GM23338 (cell line): ENCODE results near the gene RPL32. TPM values are rescaled to one million over a fixed set of nuclear protein-coding genes. Genes with fewer than 3 reads are reported as not detected.
A peak's percentile ranks its signal among the peaks of the same experiment; 100 is the strongest.

Source experiments
- ATAC-seq: fragments of 200-7000 bp; cut with Tn5 transposase; 3 replicates; pipeline ENCODE4 v1.9.1; 2020
- DNase-seq: peaks from one replicate; pipeline ENCODE4 v3.0.0-alpha.2; 2015; ENCODE audit warnings: low spot score
- H2AFZ ChIP-seq: fragments of 200-600 bp; sonication (generic); 2 replicates; pipeline ENCODE4 v1.8.0; 2016; ENCODE audit warnings: antibody characterized with exemption, mild to moderate bottlenecking, moderate library complexity
- H3F3A ChIP-seq: fragments of 200-600 bp; sonication (generic); replicated peaks from 2 replicates; pipeline ENCODE4 v1.8.0; 2017; ENCODE audit warnings: antibody characterized with exemption, mixed run types, low read depth
- H3K27ac ChIP-seq: fragments of 200-600 bp; sonication (generic); 2 replicates; pipeline ENCODE4 v1.6.1; 2016; ENCODE audit warnings: low read depth
- H3K27me3 ChIP-seq: fragments of 200-600 bp; sonication (generic); 2 replicates; pipeline ENCODE4 v1.8.0; 2016; ENCODE audit warnings: mild to moderate bottlenecking, mixed run types, moderate library complexity; ENCODE audit not compliant: insufficient read depth
- H3K36me3 ChIP-seq: fragments of 200-600 bp; sonication (generic); 2 replicates; pipeline ENCODE4 v1.8.0; 2016; ENCODE audit warnings: mild to moderate bottlenecking; ENCODE audit not compliant: insufficient read depth
- H3K4me1 ChIP-seq: fragments of 200-600 bp; sonication (generic); 2 replicates; pipeline ENCODE4 v1.8.0; 2016; ENCODE audit warnings: mild to moderate bottlenecking, moderate library complexity; ENCODE audit not compliant: insufficient read depth
- H3K4me2 ChIP-seq: fragments of 200-600 bp; sonication (generic); 2 replicates; pipeline ENCODE4 v1.7.1; 2017; ENCODE audit warnings: mixed run types
- H3K4me3 ChIP-seq: fragments of 200-600 bp; sonication (generic); 2 replicates; pipeline ENCODE4 v1.6.1; 2016; ENCODE audit warnings: mixed run types
- H3K79me2 ChIP-seq: fragments of 200-600 bp; sonication (generic); replicated peaks from 2 replicates; pipeline ENCODE4 v1.8.0; 2017; ENCODE audit warnings: mild to moderate bottlenecking; ENCODE audit not compliant: insufficient read depth
- H3K9me2 ChIP-seq: fragments of 200-600 bp; sonication (generic); 2 replicates; pipeline ENCODE4 v1.8.0; 2017; ENCODE audit not compliant: insufficient read depth
- H4K20me1 ChIP-seq: fragments of 200-600 bp; sonication (generic); replicated peaks from 2 replicates; pipeline ENCODE4 v1.8.0; 2017; ENCODE audit warnings: mild to moderate bottlenecking; ENCODE audit not compliant: insufficient read depth
- H3K27ac Mint-ChIP-seq: 2 replicates; pipeline ENCODE4 v1.8.0; 2020; ENCODE audit warnings: inconsistent platforms, mild to moderate bottlenecking, moderate library complexity, mixed read lengths
- H3K27me3 Mint-ChIP-seq: 3 replicates; pipeline ENCODE4 v1.8.0; 2022; ENCODE audit warnings: low read depth, mild to moderate bottlenecking, moderate library complexity, mixed read lengths, inconsistent platforms; ENCODE audit not compliant: insufficient read depth, poor library complexity
- H3K36me3 Mint-ChIP-seq: 3 replicates; pipeline ENCODE4 v1.8.0; 2021; ENCODE audit warnings: low read depth, mild to moderate bottlenecking, inconsistent platforms, moderate library complexity, mixed read lengths
- H3K4me1 Mint-ChIP-seq: 3 replicates; pipeline ENCODE4 v1.8.0; 2020; ENCODE audit warnings: mild to moderate bottlenecking, inconsistent platforms, mixed read lengths
- H3K4me3 Mint-ChIP-seq: 3 replicates; pipeline ENCODE4 v1.8.0; 2021; ENCODE audit warnings: moderate library complexity, mild to moderate bottlenecking, inconsistent platforms, mixed read lengths
- H3K9me3 Mint-ChIP-seq: 3 replicates; pipeline ENCODE4 v1.8.0; 2020; ENCODE audit warnings: moderate library complexity, mild to moderate bottlenecking, inconsistent platforms, mixed read lengths
- CREB1 ChIP-seq: fragments of 250-450 bp; sonication (Bioruptor Pico); IDR thresholded peaks from 2 replicates; pipeline ENCODE4 v1.5.0; 2020; ENCODE audit warnings: low read depth, mild to moderate bottlenecking, moderate library complexity
- EZH2phosphoT487 ChIP-seq: fragments of 200-600 bp; sonication (generic); IDR thresholded peaks from one replicate; pipeline ENCODE4 v1.8.1; 2018; ENCODE audit warnings: antibody characterized with exemption; ENCODE audit not compliant: unreplicated experiment
- JUNB ChIP-seq: IDR thresholded peaks from one replicate; pipeline ENCODE4 v1.6.1; 2016; ENCODE audit warnings: antibody characterized with exemption; ENCODE audit not compliant: unreplicated experiment
- NANOG ChIP-seq: IDR thresholded peaks from 2 replicates; pipeline ENCODE4 v1.6.1; 2016; ENCODE audit warnings: antibody characterized with exemption, borderline replicate concordance
- POLR2AphosphoS5 ChIP-seq: IDR thresholded peaks from 2 replicates; pipeline ENCODE4 v1.6.1; 2016; ENCODE audit warnings: antibody characterized with exemption, low read depth
- STAT1 ChIP-seq: IDR thresholded peaks from one replicate; pipeline ENCODE4 v1.6.1; 2016; ENCODE audit warnings: antibody characterized with exemption; ENCODE audit not compliant: unreplicated experiment
- ZNF114 ChIP-seq: fragments of 250-450 bp; sonication (Bioruptor Pico); IDR thresholded peaks from 2 replicates; pipeline ENCODE4 v1.5.0; 2020; ENCODE audit warnings: mild to moderate bottlenecking, moderate library complexity
- ZNF331 ChIP-seq: fragments of 250-450 bp; sonication (Bioruptor Pico); IDR thresholded peaks from 2 replicates; pipeline ENCODE4 v1.5.0; 2020; ENCODE audit warnings: low read depth, mild to moderate bottlenecking, moderate library complexity
- polyA plus RNA-seq: library from polyadenylated mRNA; unstranded; fragments of >200 nt; fragmentation: Nextera tagmentation; extraction: Ambion mirVana; gene quantifications from 2 replicates; pipeline ENCODE4 v1.2.1, GENCODE V29; 2016
- total RNA-seq: library from RNA; depleted of rRNA; stranded (reverse); fragments of >200 nt; shearing (Covaris generic); gene quantifications from 2 replicates; pipeline ENCODE4 v1.2.3, GENCODE V29; 2014
- TF ChIP-seq, protein P1 (sequence below): fragments of 250-450 bp; sonication (Bioruptor Pico); IDR thresholded peaks from 2 replicates; pipeline ENCODE4 v1.5.0; 2020; ENCODE audit warnings: mild to moderate bottlenecking, moderate library complexity
- TF ChIP-seq, protein P2 (sequence below): IDR thresholded peaks from one replicate; pipeline ENCODE4 v1.6.1; 2018; ENCODE audit warnings: antibody characterized with exemption; ENCODE audit not compliant: unreplicated experiment

The RPL32 gene
- total and polyA plus RNA-seq, 2 experiments from 2014 or later, result 561 to 2,550 TPM

DNA sequence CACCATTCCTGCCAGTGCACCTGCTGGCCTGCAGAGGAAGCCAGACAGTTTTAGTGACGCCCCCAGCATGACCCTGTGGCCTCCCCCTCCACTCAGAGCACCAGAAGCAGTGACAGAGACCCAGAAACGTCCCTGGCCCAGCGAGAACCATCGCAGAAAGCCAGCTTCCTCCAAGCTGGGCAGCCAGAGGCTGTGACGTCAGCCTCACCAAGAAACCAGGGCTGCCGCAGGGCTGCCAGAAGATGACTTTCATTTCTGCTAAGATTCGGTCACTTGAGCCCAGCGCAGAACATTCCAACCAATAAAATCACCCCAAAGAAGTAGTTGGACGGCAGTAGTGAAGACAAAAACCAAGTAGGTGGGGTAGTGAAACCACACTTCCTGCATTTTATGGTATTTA, 29.6 kb upstream of the RPL32 start:
- no peak overlapping the region for H3K4me3 Mint-ChIP-seq
- ATAC-seq (no peak), DNase-seq (no peak)
- Histone ChIP-seq H3K27ac (no peak overlapping the region), H3K4me3 (no peak overlapping the region), H3K79me2 (no peaks in the 10 kb centered on the region), H2AFZ (no peak overlapping the region), H3F3A (no peaks in the 10 kb centered on the region), H3K36me3 (no peaks in the 10 kb centered on the region), H3K27me3 (peaks cover 14% of the 10 kb centered on the region), H3K4me1 (peaks cover 3% of the 10 kb centered on the region; the same call in 1 of the 2 replicates), H3K9me2 (no peaks in the 10 kb centered on the region), H3K4me2 (no peak overlapping the region), H4K20me1 (no peaks in the 10 kb centered on the region)
- H3K4me1 Mint-ChIP-seq, result peaks cover 18% of the 10 kb centered on the region
- no peak for TF ChIP-seq NANOG
- H3K9me3 Mint-ChIP-seq, result peaks cover 3% of the 10 kb centered on the region; the same call in 2 of the 3 replicates
- no peaks in the 10 kb centered on the region for H3K36me3 Mint-ChIP-seq
- peaks cover 17% of the 10 kb centered on the region for H3K27me3 Mint-ChIP-seq
- H3K27ac Mint-ChIP-seq, result no peak overlapping the region

DNA sequence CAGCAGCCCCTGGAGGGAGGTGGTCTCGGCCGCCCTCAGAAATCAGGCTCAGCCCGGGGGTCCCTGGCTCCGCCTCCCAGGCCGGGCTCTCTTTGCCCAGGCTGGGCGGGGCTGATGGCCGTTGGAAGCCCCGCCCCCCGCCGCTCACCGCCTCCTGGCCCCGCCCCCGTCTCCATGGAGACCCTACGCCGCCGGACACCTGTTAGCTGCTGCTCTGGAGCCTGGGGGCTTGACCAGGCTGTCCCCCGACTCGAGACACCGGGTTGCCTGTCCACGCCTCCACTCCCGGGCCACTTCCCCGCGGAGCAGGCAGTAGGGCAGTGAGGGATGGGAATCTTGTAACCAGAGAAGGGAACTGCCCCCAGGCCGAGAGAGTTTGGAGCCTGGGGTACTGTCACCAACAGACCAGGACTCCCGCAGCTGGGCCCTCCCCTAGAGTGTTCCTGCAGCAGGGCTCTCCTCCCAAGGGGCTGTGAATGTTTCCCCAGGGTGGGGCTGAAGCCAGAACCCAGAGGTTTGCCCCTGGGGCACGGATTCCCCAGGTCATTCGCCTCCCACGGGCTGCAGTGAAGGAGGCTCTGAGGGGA, 27.8 kb upstream of the RPL32 start:
- Histone ChIP-seq H3K79me2 (no peaks in the 10 kb centered on the region), H3K4me2 (peak overlapping the region; percentile 89), H3K4me1 (peaks cover 3% of the 10 kb centered on the region; the same call in 1 of the 2 replicates), H3F3A (no peaks in the 10 kb centered on the region), H3K27ac (no peak overlapping the region), H3K27me3 (peaks cover 3% of the 10 kb centered on the region; the same call in 1 of the 2 replicates), H3K9me2 (no peaks in the 10 kb centered on the region), H4K20me1 (no peaks in the 10 kb centered on the region), H3K4me3 (peak overlapping the region; percentile 75), H2AFZ (peak overlapping the region; percentile 99), H3K36me3 (no peaks in the 10 kb centered on the region)
- ATAC-seq (peak; percentile 85), DNase-seq (peak; percentile 82)
- Mint-ChIP-seq H3K4me3 (peak overlapping the region; percentile 82; the same call in 2 of the 3 replicates), H3K27me3 (peaks cover 13% of the 10 kb centered on the region), H3K9me3 (peaks cover 18% of the 10 kb centered on the region), H3K27ac (no peak overlapping the region), H3K36me3 (peaks cover 4% of the 10 kb centered on the region; the same call in 1 of the 3 replicates), H3K4me1 (peaks cover 8% of the 10 kb centered on the region)
- TF ChIP-seq ZNF331 (CRISPR knock-in tag) (no peak), JUNB (no peak), EZH2phosphoT487 (no peak), NANOG (no peak), POLR2AphosphoS5 (no peak), STAT1 (no peak), CREB1 (CRISPR knock-in tag) (no peak), ZNF114 (CRISPR knock-in tag) (no peak)
- TF ChIP-seq, protein P1, sequence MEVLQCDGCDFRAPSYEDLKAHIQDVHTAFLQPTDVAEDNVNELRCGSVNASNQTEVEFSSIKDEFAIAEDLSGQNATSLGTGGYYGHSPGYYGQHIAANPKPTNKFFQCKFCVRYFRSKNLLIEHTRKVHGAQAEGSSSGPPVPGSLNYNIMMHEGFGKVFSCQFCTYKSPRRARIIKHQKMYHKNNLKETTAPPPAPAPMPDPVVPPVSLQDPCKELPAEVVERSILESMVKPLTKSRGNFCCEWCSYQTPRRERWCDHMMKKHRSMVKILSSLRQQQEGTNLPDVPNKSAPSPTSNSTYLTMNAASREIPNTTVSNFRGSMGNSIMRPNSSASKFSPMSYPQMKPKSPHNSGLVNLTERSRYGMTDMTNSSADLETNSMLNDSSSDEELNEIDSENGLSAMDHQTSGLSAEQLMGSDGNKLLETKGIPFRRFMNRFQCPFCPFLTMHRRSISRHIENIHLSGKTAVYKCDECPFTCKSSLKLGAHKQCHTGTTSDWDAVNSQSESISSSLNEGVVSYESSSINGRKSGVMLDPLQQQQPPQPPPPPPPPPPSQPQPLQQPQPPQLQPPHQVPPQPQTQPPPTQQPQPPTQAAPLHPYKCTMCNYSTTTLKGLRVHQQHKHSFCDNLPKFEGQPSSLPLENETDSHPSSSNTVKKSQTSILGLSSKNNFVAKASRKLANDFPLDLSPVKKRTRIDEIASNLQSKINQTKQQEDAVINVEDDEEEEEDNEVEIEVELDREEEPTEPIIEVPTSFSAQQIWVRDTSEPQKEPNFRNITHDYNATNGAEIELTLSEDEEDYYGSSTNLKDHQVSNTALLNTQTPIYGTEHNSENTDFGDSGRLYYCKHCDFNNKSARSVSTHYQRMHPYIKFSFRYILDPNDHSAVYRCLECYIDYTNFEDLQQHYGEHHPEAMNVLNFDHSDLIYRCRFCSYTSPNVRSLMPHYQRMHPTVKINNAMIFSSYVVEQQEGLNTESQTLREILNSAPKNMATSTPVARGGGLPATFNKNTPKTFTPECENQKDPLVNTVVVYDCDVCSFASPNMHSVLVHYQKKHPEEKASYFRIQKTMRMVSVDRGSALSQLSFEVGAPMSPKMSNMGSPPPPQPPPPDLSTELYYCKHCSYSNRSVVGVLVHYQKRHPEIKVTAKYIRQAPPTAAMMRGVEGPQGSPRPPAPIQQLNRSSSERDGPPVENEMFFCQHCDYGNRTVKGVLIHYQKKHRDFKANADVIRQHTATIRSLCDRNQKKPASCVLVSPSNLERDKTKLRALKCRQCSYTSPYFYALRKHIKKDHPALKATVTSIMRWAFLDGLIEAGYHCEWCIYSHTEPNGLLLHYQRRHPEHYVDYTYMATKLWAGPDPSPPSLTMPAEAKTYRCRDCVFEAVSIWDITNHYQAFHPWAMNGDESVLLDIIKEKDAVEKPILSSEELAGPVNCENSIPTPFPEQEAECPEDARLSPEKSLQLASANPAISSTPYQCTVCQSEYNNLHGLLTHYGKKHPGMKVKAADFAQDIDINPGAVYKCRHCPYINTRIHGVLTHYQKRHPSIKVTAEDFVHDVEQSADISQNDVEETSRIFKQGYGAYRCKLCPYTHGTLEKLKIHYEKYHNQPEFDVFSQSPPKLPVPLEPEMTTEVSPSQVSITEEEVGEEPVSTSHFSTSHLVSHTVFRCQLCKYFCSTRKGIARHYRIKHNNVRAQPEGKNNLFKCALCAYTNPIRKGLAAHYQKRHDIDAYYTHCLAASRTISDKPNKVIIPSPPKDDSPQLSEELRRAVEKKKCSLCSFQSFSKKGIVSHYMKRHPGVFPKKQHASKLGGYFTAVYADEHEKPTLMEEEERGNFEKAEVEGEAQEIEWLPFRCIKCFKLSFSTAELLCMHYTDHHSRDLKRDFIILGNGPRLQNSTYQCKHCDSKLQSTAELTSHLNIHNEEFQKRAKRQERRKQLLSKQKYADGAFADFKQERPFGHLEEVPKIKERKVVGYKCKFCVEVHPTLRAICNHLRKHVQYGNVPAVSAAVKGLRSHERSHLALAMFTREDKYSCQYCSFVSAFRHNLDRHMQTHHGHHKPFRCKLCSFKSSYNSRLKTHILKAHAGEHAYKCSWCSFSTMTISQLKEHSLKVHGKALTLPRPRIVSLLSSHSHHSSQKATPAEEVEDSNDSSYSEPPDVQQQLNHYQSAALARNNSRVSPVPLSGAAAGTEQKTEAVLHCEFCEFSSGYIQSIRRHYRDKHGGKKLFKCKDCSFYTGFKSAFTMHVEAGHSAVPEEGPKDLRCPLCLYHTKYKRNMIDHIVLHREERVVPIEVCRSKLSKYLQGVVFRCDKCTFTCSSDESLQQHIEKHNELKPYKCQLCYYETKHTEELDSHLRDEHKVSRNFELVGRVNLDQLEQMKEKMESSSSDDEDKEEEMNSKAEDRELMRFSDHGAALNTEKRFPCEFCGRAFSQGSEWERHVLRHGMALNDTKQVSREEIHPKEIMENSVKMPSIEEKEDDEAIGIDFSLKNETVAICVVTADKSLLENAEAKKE (CRISPR knock-in tag), result no peak
- TF ChIP-seq, protein P2, sequence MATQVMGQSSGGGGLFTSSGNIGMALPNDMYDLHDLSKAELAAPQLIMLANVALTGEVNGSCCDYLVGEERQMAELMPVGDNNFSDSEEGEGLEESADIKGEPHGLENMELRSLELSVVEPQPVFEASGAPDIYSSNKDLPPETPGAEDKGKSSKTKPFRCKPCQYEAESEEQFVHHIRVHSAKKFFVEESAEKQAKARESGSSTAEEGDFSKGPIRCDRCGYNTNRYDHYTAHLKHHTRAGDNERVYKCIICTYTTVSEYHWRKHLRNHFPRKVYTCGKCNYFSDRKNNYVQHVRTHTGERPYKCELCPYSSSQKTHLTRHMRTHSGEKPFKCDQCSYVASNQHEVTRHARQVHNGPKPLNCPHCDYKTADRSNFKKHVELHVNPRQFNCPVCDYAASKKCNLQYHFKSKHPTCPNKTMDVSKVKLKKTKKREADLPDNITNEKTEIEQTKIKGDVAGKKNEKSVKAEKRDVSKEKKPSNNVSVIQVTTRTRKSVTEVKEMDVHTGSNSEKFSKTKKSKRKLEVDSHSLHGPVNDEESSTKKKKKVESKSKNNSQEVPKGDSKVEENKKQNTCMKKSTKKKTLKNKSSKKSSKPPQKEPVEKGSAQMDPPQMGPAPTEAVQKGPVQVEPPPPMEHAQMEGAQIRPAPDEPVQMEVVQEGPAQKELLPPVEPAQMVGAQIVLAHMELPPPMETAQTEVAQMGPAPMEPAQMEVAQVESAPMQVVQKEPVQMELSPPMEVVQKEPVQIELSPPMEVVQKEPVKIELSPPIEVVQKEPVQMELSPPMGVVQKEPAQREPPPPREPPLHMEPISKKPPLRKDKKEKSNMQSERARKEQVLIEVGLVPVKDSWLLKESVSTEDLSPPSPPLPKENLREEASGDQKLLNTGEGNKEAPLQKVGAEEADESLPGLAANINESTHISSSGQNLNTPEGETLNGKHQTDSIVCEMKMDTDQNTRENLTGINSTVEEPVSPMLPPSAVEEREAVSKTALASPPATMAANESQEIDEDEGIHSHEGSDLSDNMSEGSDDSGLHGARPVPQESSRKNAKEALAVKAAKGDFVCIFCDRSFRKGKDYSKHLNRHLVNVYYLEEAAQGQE, result no peak
